Vagina (tissue), 2 donors: Measurements from ENCODE around the gene ADARB2.

Experiments
- CTCF ChIP-seq, 3 experiments: fragments of 450-650 bp in 2 of 3; fragments of 200-600 bp in 1 of 3; sonication (generic) in 1 of 3; IDR thresholded peaks; one replicate each; pipeline ENCODE4 v1.5.1; 2017 to 2019; ENCODE audit warnings: antibody characterized with exemption in 3 of 3, mild to moderate bottlenecking in 2 of 3, moderate library complexity in 2 of 3
- POLR2AphosphoS5 ChIP-seq, 2 donors: sonication (generic); formaldehyde crosslinking; IDR thresholded peaks; one replicate each; pipeline ENCODE4 v1.9.0; 2017; ENCODE audit warnings: antibody characterized with exemption in 2 of 2, mild to moderate bottlenecking in 2 of 2, low read depth in 1 of 2; ENCODE audit not compliant: insufficient read depth in 1 of 2

DNA sequence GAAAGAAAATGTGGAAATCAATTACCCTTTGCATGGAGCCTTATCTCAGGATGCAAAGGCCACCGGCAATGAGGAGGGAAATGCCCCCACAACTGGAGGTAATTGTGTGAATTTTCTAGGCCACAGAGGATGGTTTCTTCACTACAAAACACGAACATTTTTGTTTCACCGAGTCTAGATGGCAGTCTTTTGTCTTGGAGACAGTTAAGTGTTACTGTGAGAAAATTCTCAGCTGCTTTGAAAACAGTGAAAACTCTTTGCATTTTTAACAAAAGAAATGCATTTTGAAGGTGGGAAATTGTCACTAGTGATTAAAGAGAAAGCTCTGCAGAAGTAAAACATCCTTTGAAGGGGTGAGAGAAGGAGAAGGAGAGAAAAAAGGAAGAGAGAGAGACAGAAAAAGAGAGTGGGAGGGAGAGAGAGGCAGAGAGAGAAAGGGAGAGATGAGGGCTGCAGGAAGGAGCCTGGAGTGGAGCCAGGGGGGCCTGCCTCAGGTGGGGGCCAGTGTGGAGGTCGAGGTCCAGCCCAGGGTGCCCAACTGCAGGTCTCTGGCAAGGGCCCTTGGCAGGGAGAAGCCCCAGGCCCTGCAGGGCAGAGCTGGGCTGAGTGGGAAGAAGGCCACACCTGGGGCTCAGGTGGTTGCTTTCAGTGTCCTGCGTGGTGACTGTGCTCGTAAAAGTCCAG is 261.4 kb downstream of the ADARB2 start:
- no peak for TF ChIP-seq CTCF (IDR thresholded peaks at IDR 0.05)
- no peak for TF ChIP-seq POLR2AphosphoS5 (IDR thresholded peaks at IDR 0.05; ENCODE audit: insufficient read depth in 1 of 2, low read depth in 1 of 2)
